ENCODE data around the gene SUPT16H. TPM values are rescaled to one million over a fixed set of nuclear protein-coding genes. Genes with fewer than 3 reads are reported as not detected.

The SUPT16H gene
- total and polyA plus RNA-seq, 2 of the 13 experiments (the other 11 are each of a cell fraction or from before 2014, with no cell fraction given), result 77.5 to 230 TPM

DNA sequence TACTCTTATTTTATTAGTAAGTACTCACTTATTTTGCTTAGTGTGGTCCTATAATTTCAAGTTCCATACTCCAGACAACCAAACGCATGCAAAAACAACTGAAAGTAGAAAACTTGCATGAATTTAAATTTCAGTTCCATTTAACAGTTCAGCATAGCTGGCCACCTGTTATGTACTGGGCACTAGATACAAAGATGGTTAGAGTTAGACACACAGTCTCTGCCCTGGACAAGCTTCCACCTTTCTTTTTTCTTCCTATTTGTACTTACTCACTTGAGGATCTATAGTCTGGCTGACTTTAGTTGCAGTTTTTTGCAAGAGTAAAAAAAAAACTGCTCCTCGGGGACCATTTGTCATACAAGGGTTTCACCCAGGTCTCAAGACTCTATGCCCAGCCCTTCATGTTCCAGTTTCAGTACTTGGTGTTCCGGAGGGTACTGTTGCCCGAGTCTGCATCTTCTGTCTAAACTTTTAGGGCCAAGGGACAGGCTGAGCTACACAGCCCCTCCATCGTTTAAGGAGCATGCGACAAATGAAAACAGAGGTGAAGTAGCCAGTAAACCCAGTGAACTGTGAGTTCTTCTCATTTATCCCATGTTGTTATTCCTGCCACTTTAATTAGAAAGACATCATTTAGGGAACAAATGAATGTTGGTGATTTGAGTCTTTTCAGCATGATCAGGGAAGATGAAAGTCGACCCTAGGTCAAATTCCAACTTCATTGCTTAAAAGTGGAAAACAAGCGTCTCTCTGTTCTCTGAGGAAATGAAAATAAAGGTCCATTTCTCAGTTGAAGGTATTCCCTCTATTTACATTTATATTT is 81.6 kb downstream of the SUPT16H start (continued):
- TF ChIP-seq KMT2B (CRISPR knock-in tag; IDR thresholded peaks at IDR 0.05), result no peak
- TF ChIP-seq, protein P1, sequence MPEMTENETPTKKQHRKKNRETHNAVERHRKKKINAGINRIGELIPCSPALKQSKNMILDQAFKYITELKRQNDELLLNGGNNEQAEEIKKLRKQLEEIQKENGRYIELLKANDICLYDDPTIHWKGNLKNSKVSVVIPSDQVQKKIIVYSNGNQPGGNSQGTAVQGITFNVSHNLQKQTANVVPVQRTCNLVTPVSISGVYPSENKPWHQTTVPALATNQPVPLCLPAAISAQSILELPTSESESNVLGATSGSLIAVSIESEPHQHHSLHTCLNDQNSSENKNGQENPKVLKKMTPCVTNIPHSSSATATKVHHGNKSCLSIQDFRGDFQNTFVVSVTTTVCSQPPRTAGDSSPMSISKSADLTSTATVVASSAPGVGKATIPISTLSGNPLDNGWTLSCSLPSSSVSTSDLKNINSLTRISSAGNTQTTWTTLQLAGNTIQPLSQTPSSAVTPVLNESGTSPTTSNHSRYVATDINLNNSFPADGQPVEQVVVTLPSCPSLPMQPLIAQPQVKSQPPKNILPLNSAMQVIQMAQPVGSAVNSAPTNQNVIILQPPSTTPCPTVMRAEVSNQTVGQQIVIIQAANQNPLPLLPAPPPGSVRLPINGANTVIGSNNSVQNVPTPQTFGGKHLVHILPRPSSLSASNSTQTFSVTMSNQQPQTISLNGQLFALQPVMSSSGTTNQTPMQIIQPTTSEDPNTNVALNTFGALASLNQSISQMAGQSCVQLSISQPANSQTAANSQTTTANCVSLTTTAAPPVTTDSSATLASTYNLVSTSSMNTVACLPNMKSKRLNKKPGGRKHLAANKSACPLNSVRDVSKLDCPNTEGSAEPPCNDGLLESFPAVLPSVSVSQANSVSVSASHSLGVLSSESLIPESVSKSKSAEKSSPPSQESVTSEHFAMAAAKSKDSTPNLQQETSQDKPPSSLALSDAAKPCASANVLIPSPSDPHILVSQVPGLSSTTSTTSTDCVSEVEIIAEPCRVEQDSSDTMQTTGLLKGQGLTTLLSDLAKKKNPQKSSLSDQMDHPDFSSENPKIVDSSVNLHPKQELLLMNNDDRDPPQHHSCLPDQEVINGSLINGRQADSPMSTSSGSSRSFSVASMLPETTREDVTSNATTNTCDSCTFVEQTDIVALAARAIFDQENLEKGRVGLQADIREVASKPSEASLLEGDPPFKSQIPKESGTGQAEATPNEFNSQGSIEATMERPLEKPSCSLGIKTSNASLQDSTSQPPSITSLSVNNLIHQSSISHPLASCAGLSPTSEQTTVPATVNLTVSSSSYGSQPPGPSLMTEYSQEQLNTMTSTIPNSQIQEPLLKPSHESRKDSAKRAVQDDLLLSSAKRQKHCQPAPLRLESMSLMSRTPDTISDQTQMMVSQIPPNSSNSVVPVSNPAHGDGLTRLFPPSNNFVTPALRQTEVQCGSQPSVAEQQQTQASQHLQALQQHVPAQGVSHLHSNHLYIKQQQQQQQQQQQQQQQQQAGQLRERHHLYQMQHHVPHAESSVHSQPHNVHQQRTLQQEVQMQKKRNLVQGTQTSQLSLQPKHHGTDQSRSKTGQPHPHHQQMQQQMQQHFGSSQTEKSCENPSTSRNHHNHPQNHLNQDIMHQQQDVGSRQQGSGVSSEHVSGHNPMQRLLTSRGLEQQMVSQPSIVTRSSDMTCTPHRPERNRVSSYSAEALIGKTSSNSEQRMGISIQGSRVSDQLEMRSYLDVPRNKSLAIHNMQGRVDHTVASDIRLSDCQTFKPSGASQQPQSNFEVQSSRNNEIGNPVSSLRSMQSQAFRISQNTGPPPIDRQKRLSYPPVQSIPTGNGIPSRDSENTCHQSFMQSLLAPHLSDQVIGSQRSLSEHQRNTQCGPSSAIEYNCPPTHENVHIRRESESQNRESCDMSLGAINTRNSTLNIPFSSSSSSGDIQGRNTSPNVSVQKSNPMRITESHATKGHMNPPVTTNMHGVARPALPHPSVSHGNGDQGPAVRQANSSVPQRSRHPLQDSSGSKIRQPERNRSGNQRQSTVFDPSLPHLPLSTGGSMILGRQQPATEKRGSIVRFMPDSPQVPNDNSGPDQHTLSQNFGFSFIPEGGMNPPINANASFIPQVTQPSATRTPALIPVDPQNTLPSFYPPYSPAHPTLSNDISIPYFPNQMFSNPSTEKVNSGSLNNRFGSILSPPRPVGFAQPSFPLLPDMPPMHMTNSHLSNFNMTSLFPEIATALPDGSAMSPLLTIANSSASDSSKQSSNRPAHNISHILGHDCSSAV (CRISPR knock-in tag; IDR thresholded peaks at IDR 0.05; ENCODE audit: borderline replicate concordance), result no peak
- TF ChIP-seq MAZ (IDR thresholded peaks at IDR 0.05; ENCODE audit: borderline replicate concordance, low read depth, low read length), result no peak
- no peak for TF ChIP-seq MAZ (CRISPR knock-in tag; IDR thresholded peaks at IDR 0.05; ENCODE audit: low read depth)
- no peak for TF ChIP-seq MBD4 (IDR thresholded peaks at IDR 0.05; ENCODE audit: borderline replicate concordance, low read length)
- TF ChIP-seq, protein P2, sequence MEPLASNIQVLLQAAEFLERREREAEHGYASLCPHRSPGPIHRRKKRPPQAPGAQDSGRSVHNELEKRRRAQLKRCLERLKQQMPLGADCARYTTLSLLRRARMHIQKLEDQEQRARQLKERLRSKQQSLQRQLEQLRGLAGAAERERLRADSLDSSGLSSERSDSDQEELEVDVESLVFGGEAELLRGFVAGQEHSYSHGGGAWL (CRISPR knock-in tag; IDR thresholded peaks at IDR 0.05), result no peak
- TF ChIP-seq, protein P3, sequence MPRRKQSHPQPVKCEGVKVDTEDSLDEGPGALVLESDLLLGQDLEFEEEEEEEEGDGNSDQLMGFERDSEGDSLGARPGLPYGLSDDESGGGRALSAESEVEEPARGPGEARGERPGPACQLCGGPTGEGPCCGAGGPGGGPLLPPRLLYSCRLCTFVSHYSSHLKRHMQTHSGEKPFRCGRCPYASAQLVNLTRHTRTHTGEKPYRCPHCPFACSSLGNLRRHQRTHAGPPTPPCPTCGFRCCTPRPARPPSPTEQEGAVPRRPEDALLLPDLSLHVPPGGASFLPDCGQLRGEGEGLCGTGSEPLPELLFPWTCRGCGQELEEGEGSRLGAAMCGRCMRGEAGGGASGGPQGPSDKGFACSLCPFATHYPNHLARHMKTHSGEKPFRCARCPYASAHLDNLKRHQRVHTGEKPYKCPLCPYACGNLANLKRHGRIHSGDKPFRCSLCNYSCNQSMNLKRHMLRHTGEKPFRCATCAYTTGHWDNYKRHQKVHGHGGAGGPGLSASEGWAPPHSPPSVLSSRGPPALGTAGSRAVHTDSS (CRISPR knock-in tag; conservative IDR thresholded peaks at IDR 0.05), result no peak
- TF ChIP-seq, protein P4, sequence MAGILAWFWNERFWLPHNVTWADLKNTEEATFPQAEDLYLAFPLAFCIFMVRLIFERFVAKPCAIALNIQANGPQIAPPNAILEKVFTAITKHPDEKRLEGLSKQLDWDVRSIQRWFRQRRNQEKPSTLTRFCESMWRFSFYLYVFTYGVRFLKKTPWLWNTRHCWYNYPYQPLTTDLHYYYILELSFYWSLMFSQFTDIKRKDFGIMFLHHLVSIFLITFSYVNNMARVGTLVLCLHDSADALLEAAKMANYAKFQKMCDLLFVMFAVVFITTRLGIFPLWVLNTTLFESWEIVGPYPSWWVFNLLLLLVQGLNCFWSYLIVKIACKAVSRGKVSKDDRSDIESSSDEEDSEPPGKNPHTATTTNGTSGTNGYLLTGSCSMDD (CRISPR knock-in tag; IDR thresholded peaks at IDR 0.05), result no peak
- TF ChIP-seq RARA (CRISPR knock-in tag; IDR thresholded peaks at IDR 0.05), result peak; percentile 58
- TF ChIP-seq HNF4G (IDR thresholded peaks at IDR 0.05; ENCODE audit: borderline replicate concordance, low read depth, low read length), result peak; percentile 56; the same call in 1 of the 2 replicates
- no peak for TF ChIP-seq HNF4G (CRISPR knock-in tag; IDR thresholded peaks at IDR 0.05; ENCODE audit: borderline replicate concordance, low read depth)
- no peak for TF ChIP-seq FOXM1 (CRISPR knock-in tag; IDR thresholded peaks at IDR 0.05)
- peak; percentile 18 to 54; a peak in 2 of 4 replicates for TF ChIP-seq NR2F1 (CRISPR knock-in tag; IDR thresholded peaks at IDR 0.05)
- TF ChIP-seq PAWR (CRISPR knock-in tag; IDR thresholded peaks at IDR 0.05; ENCODE audit: borderline replicate concordance), result no peak
- TF ChIP-seq ZNF567 (CRISPR knock-in tag; IDR thresholded peaks at IDR 0.05; ENCODE audit: borderline replicate concordance), result no peak
- TF ChIP-seq, protein P5, sequence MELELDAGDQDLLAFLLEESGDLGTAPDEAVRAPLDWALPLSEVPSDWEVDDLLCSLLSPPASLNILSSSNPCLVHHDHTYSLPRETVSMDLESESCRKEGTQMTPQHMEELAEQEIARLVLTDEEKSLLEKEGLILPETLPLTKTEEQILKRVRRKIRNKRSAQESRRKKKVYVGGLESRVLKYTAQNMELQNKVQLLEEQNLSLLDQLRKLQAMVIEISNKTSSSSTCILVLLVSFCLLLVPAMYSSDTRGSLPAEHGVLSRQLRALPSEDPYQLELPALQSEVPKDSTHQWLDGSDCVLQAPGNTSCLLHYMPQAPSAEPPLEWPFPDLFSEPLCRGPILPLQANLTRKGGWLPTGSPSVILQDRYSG (CRISPR knock-in tag; IDR thresholded peaks at IDR 0.05), result no peak

All from HepG2 (cell line).